Left lung (tissue), 10 donors: Measurements from ENCODE around the gene DHFR2. TPM values are rescaled to one million over a fixed set of nuclear protein-coding genes. Genes with fewer than 3 reads are reported as not detected.
"Not testable (repeated sequence)": the region's sequence is repeated elsewhere in the genome, so short reads cannot be mapped to it uniquely, and the experiment has no call there.

Source experiments
- ATAC-seq: fragments of 200-7000 bp; cut with Tn5 transposase; one replicate; pipeline ENCODE4 v1.9.1; 2020; ENCODE audit warnings: moderate library complexity
- DNase-seq, 4 donors: peaks; one replicate each; pipeline ENCODE4 v3.0.0-alpha.2; 2013 to 2020
- H3K27ac ChIP-seq, 2 donors: fragments of 200-600 bp; sonication (generic) in 1 of 2; one replicate each; pipeline versions ENCODE4 v1.5.0 to v1.8.0; 2020 to 2021
- H3K27me3 ChIP-seq, 2 donors: fragments of 200-600 bp; sonication (generic) in 1 of 2; one replicate each; pipeline versions ENCODE4 v1.5.0 to v1.8.0; 2020 to 2021
- H3K36me3 ChIP-seq, 2 donors: fragments of 200-600 bp; sonication (generic) in 1 of 2; one replicate each; pipeline versions ENCODE4 v1.5.0 to v1.8.0; 2020 to 2021
- H3K4me1 ChIP-seq, 2 donors: fragments of 200-600 bp; one replicate each; pipeline ENCODE4 v1.8.0; 2021
- H3K4me3 ChIP-seq, 2 donors: fragments of 200-600 bp; sonication (generic) in 1 of 2; one replicate each; pipeline versions ENCODE4 v1.5.0 to v1.8.0; 2020 to 2021; ENCODE audit warnings: mild to moderate bottlenecking in 1 of 2
- H3K9me3 ChIP-seq, 2 donors: fragments of 200-600 bp; sonication (generic) in 1 of 2; one replicate each; pipeline versions ENCODE4 v1.5.0 to v1.8.0; 2020 to 2021
- intact Hi-C, 2 donors: fragments of 100-400 bp; cut with DNase I; formaldehyde crosslinking; loops; one replicate each; pipeline versions ENCODE4 v1.11.2 to v1.14.2; 2022
- polyA plus RNA-seq, 6 donors: library from polyadenylated mRNA; unstranded; fragments of 120-200 nt; gene quantifications; one replicate each; pipeline ENCODE4 v1.2.1, GENCODE V29; 2013; ENCODE audit not compliant: insufficient read length in 6 of 6
- total RNA-seq, 2 donors: library from RNA; stranded (reverse); fragmentation: NEBNext Ultra II Directional; extraction: Animal tissue kit (Norgen Biotek cat#: 25700); gene quantifications; one replicate each; pipeline ENCODE4 v1.2.1, GENCODE V29; 2021
- TF ChIP-seq, protein P1 (sequence below), 2 donors: fragments of 200-600 bp; sonication (generic) in 1 of 2; IDR thresholded peaks; one replicate each; pipeline versions ENCODE4 v1.5.0 to v1.8.0; 2021; ENCODE audit warnings: antibody characterized with exemption in 2 of 2
- donor health status: DM: no; HTN: yes; CAD: no.
- donor health status: DM: no; HTN: no; CAD: no.

DHFR2 gene
- total and polyA plus RNA-seq, 8 donors = 6.6 to 11.5 (median 10.5) TPM

DNA sequence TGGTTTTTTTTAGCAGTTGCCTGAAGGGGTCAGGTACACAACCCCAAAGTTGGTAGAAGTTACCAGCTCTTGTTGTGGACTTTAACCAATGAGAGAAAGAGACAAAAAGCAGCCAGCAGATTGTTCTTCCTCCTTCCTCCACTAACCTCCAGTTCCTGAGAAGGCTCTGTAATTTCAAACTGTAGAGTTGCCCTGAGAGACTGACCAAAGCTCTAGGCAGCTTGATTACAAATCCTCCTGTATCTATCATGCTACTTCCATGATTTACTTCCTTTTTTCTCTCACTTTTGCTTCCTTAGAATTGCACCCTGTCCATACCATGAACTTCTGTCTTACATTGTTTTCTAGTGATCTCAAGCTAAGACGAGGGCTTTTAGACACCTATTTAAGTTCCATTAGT is 29.4 kb upstream of the DHFR2 start:
- DNase-seq (no peak), ATAC-seq (peak; percentile 29)
- no peak overlapping the region for H3K27ac ChIP-seq
- TF ChIP-seq, protein P1, sequence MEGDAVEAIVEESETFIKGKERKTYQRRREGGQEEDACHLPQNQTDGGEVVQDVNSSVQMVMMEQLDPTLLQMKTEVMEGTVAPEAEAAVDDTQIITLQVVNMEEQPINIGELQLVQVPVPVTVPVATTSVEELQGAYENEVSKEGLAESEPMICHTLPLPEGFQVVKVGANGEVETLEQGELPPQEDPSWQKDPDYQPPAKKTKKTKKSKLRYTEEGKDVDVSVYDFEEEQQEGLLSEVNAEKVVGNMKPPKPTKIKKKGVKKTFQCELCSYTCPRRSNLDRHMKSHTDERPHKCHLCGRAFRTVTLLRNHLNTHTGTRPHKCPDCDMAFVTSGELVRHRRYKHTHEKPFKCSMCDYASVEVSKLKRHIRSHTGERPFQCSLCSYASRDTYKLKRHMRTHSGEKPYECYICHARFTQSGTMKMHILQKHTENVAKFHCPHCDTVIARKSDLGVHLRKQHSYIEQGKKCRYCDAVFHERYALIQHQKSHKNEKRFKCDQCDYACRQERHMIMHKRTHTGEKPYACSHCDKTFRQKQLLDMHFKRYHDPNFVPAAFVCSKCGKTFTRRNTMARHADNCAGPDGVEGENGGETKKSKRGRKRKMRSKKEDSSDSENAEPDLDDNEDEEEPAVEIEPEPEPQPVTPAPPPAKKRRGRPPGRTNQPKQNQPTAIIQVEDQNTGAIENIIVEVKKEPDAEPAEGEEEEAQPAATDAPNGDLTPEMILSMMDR (IDR thresholded peaks at IDR 0.05) = no peak
- intact Hi-C loops = no loop called here
- H3K9me3 ChIP-seq = no peaks in the 10 kb centered on the region
- H3K4me1 ChIP-seq = no peaks in the 10 kb centered on the region
- H3K36me3 ChIP-seq = peaks cover 0 to 48% of the 10 kb centered on the region in 2 donors
- no peaks in the 10 kb centered on the region for H3K27me3 ChIP-seq
- H3K4me3 ChIP-seq = no peak overlapping the region

DNA sequence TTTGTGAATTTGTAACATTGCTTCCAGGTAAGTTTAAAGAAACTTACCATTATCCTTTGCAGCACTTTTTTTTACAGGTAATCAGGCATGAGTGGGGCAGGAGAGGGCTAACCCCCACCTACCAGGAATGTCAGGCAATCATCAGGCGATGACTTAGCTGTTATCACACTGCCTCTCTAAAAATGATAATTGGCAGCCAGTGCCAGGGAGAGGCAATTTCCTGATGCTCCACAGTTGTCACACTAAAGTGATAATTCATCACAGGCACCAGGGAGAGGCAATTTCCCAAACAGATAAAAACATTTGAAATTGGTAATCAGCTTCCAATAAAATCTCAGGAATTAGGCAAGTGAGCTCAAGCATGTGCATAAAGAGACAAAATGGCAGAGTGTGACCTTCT is 26.4 kb upstream of the DHFR2 start:
- no peaks in the 10 kb centered on the region for H3K27me3 ChIP-seq

DNA sequence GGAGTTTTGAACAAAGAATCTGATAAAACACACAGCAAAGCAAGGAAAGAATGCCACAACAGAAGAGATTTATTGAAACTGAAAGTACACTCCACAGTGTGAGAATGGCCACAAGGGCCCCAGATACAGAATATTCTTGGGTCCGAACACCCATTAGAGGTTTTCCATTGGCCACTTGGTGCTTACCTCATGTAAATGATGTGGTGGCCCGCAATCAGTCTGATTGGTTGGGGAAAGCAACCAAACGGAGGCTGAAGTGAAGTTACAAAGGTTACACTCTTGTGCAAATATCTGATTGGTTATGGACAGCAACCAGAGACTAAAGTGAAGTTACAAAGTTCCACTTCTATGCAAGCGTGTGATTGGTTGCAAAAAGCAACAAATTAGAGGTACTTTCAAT is 20.5 kb upstream of the DHFR2 start:
- H3K27ac ChIP-seq = no peak overlapping the region
- ATAC-seq = no peak
- H3K4me3 ChIP-seq = no peak overlapping the region
- H3K36me3 ChIP-seq = peaks cover 0 to 25% of the 10 kb centered on the region in 2 donors
- intact Hi-C loops = no loop called here
- H3K9me3 ChIP-seq = no peaks in the 10 kb centered on the region
- H3K4me1 ChIP-seq = peaks cover 0 to 5% of the 10 kb centered on the region in 2 donors
- no peak for DNase-seq
- H3K27me3 ChIP-seq = no peaks in the 10 kb centered on the region
- TF ChIP-seq, protein P1 (IDR thresholded peaks at IDR 0.05) = no peak

More for the DNA sequence above, 26.4 kb upstream of the DHFR2 start:
- intact Hi-C loops = no loop called here
- TF ChIP-seq, protein P1 (IDR thresholded peaks at IDR 0.05) = no peak
- no peak overlapping the region for H3K27ac ChIP-seq
- no peak for DNase-seq
- H3K36me3 ChIP-seq = peaks cover 0 to 39% of the 10 kb centered on the region in 2 donors
- no peak for ATAC-seq
- H3K9me3 ChIP-seq = no peaks in the 10 kb centered on the region
- no peaks in the 10 kb centered on the region for H3K4me1 ChIP-seq
- H3K4me3 ChIP-seq = no peak overlapping the region

DNA sequence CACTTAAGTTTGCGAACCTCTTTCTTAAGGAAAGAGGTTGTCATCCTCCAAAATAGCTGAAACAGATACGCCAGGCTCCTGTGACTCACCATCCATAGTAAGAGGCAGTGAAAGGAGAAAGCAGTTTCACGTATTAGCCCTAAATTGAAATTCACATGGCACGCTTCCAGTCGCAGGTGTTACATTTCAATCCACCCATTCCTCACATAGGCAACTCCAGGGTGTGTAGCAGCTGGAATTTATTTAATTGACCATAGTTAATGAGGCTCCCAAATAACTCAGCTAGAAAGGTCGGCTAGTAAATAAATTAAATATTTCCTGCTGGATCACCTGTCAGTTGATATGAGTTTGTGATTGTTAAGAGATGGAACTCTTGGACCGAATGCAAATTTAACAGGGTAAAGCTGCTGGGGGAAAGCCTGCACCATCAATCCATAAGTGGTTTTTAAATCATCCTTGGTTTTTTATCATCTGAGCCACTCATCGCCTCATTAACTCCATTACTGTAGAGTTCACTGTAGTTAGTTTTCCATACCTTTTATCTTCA is 19.7 kb upstream of the DHFR2 start:
- TF ChIP-seq, protein P1 (IDR thresholded peaks at IDR 0.05) = no peak
- no peak overlapping the region for H3K27ac ChIP-seq
- H3K27me3 ChIP-seq = no peaks in the 10 kb centered on the region
- peaks cover 0 to 25% of the 10 kb centered on the region in 2 donors for H3K36me3 ChIP-seq
- H3K4me1 ChIP-seq = peaks cover 0 to 5% of the 10 kb centered on the region in 2 donors
- no peaks in the 10 kb centered on the region for H3K9me3 ChIP-seq
- DNase-seq = no peak
- ATAC-seq = no peak
- no peak overlapping the region for H3K4me3 ChIP-seq
- intact Hi-C loops = no loop called here

DNA sequence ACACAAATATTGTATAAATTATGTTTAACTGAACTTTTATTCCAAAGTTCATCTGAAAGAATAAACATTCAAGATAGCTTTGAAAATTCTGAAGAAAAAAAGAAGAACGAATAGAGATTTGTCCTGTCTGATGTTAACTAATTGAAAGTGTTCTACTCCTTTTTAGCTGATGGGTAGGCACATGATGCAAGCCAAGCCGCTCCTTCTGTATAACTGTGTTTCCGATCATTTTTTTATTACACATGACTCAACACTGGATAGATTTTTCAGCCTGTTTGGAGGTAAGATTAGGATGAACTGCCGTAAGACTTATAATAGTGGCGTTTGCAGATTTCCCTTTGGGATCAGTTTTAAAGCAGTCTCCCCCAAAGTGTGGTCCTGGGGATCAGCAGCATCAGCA is 19.2 kb upstream of the DHFR2 start:
- DNase-seq (no peak), ATAC-seq (no peak)
- H3K9me3 ChIP-seq = no peaks in the 10 kb centered on the region
- peaks cover 0 to 5% of the 10 kb centered on the region in 2 donors for H3K4me1 ChIP-seq
- no peak overlapping the region for H3K27ac ChIP-seq
- TF ChIP-seq, protein P1 (IDR thresholded peaks at IDR 0.05) = no peak
- peaks cover 0 to 29% of the 10 kb centered on the region in 2 donors for H3K36me3 ChIP-seq
- no peak overlapping the region for H3K4me3 ChIP-seq
- no peaks in the 10 kb centered on the region for H3K27me3 ChIP-seq
- intact Hi-C loops = no loop called here

DNA sequence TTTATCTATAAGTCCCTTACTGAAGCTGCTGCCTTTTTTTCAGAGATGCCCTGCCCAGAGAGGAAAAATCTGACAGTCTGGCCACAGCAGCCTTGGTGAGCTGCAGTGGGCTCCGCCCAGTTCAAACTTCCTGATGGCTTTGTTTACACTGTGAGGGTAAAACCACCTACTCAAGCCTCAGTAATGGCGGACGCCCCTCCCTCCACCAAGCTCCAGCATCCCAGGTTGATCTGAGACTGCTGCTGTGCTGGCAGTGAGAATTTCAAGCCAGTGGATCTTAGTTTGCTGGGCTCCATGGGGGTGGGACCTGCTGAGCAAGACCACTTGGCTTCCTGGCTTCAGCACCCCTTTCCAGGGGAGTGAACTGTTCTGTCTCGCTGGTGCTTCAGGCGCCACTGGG is 17.8 kb upstream of the DHFR2 start:
- ATAC-seq, DNase-seq, H3K27me3 ChIP-seq, H3K4me3 ChIP-seq, intact Hi-C loops, H3K9me3 ChIP-seq, H3K27ac ChIP-seq, H3K4me1 ChIP-seq: not testable (repeated sequence)
- peaks cover 0 to 31% of the 10 kb centered on the region in 2 donors for H3K36me3 ChIP-seq
